ENCODE results near the gene CYP51A1. TPM values are rescaled to one million over a fixed set of nuclear protein-coding genes. Genes with fewer than 3 reads are reported as not detected.

CYP51A1 gene
- total RNA-seq, 1 donor from 2014 or later, result 49.2 TPM

GRCh38 chr7:92141161-92141560 lies 6.9 kb upstream of the CYP51A1 start:
- H3K4me3 Mint-ChIP-seq (ENCODE audit: unreplicated experiment), result no peak overlapping the region

DNA sequence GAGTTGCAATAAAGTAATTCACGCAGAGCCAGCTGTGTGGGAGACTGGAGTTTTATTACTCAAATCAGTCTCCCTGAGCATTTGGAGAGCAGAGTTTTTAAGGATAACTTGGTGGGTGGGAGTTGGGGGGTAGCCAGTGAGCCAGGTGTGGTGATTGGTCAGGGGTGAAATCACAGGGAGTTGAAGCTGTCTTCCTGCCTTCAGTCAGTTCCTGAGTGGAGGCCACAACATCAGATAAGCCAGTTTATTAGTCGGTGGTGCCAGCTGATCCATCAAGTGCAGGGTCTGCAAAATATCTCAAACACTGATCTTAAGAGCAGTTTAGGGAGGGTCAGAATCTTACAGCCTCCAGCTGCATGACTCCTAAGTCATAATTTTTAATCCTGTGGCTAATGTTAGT lies 3.3 kb upstream of the CYP51A1 start:
- Mint-ChIP-seq H3K4me3 (ENCODE audit: unreplicated experiment) (no peak overlapping the region), H3K27me3 (ENCODE audit: unreplicated experiment) (no peaks in the 10 kb centered on the region), H3K9me3 (ENCODE audit: unreplicated experiment) (no peaks in the 10 kb centered on the region), H3K36me3 (ENCODE audit: unreplicated experiment) (no peaks in the 10 kb centered on the region), H3K27ac (ENCODE audit: unreplicated experiment) (no peak overlapping the region), H3K4me1 (ENCODE audit: unreplicated experiment) (peaks cover 20% of the 10 kb centered on the region)
- TF ChIP-seq, protein P1, sequence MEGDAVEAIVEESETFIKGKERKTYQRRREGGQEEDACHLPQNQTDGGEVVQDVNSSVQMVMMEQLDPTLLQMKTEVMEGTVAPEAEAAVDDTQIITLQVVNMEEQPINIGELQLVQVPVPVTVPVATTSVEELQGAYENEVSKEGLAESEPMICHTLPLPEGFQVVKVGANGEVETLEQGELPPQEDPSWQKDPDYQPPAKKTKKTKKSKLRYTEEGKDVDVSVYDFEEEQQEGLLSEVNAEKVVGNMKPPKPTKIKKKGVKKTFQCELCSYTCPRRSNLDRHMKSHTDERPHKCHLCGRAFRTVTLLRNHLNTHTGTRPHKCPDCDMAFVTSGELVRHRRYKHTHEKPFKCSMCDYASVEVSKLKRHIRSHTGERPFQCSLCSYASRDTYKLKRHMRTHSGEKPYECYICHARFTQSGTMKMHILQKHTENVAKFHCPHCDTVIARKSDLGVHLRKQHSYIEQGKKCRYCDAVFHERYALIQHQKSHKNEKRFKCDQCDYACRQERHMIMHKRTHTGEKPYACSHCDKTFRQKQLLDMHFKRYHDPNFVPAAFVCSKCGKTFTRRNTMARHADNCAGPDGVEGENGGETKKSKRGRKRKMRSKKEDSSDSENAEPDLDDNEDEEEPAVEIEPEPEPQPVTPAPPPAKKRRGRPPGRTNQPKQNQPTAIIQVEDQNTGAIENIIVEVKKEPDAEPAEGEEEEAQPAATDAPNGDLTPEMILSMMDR (IDR thresholded peaks at IDR 0.05), result no peak
- DNase-seq (ENCODE audit: extremely low spot score, unreplicated experiment), result no peak

More at GRCh38 chr7:92141161-92141560, 6.9 kb upstream of the CYP51A1 start:
- H3K36me3 Mint-ChIP-seq (ENCODE audit: unreplicated experiment), result no peaks in the 10 kb centered on the region
- H3K27me3 Mint-ChIP-seq (ENCODE audit: unreplicated experiment), result no peaks in the 10 kb centered on the region
- H3K27ac Mint-ChIP-seq (ENCODE audit: unreplicated experiment), result no peak overlapping the region
- TF ChIP-seq, protein P1 (IDR thresholded peaks at IDR 0.05), result no peak
- no peaks in the 10 kb centered on the region for H3K9me3 Mint-ChIP-seq (ENCODE audit: unreplicated experiment)
- no peaks in the 10 kb centered on the region for H3K4me1 Mint-ChIP-seq (ENCODE audit: unreplicated experiment)
- DNase-seq (ENCODE audit: extremely low spot score, unreplicated experiment), result no peak

GRCh38 chr7:92135052-92135889 lies 994 bp upstream of the CYP51A1 start:
- Mint-ChIP-seq H3K36me3 (ENCODE audit: unreplicated experiment) (peaks cover 7% of the 10 kb centered on the region), H3K4me3 (ENCODE audit: unreplicated experiment) (peak overlapping the region; percentile 99), H3K9me3 (ENCODE audit: unreplicated experiment) (no peaks in the 10 kb centered on the region), H3K4me1 (ENCODE audit: unreplicated experiment) (peaks cover 37% of the 10 kb centered on the region), H3K27ac (ENCODE audit: unreplicated experiment) (peak overlapping the region; percentile 100), H3K27me3 (ENCODE audit: unreplicated experiment) (no peaks in the 10 kb centered on the region)
- no peak for DNase-seq (ENCODE audit: extremely low spot score, unreplicated experiment)
- TF ChIP-seq, protein P1 (IDR thresholded peaks at IDR 0.05), result no peak

GRCh38 chr7:92133737-92134270 lies 473 bp downstream of the CYP51A1 start:
- TF ChIP-seq, protein P1 (IDR thresholded peaks at IDR 0.05), result peak; percentile 93
- H3K4me3 Mint-ChIP-seq (ENCODE audit: unreplicated experiment), result peak overlapping the region; percentile 99

GRCh38 chr7:92133133-92133736 lies 1.0 kb downstream of the CYP51A1 start:
- Mint-ChIP-seq H3K4me1 (ENCODE audit: unreplicated experiment) (peaks cover 37% of the 10 kb centered on the region), H3K9me3 (ENCODE audit: unreplicated experiment) (no peaks in the 10 kb centered on the region), H3K27me3 (ENCODE audit: unreplicated experiment) (no peaks in the 10 kb centered on the region), H3K4me3 (ENCODE audit: unreplicated experiment) (peak overlapping the region; percentile 99), H3K27ac (ENCODE audit: unreplicated experiment) (peak overlapping the region; percentile 100), H3K36me3 (ENCODE audit: unreplicated experiment) (peaks cover 14% of the 10 kb centered on the region)
- TF ChIP-seq, protein P1 (IDR thresholded peaks at IDR 0.05), result no peak
- no peak for DNase-seq (ENCODE audit: extremely low spot score, unreplicated experiment)

More at GRCh38 chr7:92133737-92134270, 473 bp downstream of the CYP51A1 start:
- peak overlapping the region; percentile 100 for H3K27ac Mint-ChIP-seq (ENCODE audit: unreplicated experiment)
- peaks cover 37% of the 10 kb centered on the region for H3K4me1 Mint-ChIP-seq (ENCODE audit: unreplicated experiment)
- H3K9me3 Mint-ChIP-seq (ENCODE audit: unreplicated experiment), result no peaks in the 10 kb centered on the region
- H3K27me3 Mint-ChIP-seq (ENCODE audit: unreplicated experiment), result no peaks in the 10 kb centered on the region
- peaks cover 14% of the 10 kb centered on the region for H3K36me3 Mint-ChIP-seq (ENCODE audit: unreplicated experiment)
- DNase-seq (ENCODE audit: extremely low spot score, unreplicated experiment), result peak; percentile 92

Measured in osteocyte (in vitro differentiated cells).